Activated naive CD8-positive, alpha-beta T cell treated with anti-CD3 and anti-CD28 coated beads, Interleukin-2, amount 50 U/mL, for 24 hours (primary cell): ENCODE data around the gene TNFAIP8L3.

Source experiments
- ATAC-seq: fragments of 150-1000 bp; cut with Tn5 transposase; one replicate; pipeline ENCODE4 v1.10.0; 2021
- DNase-seq: peaks from one replicate; pipeline ENCODE4 v3.0.0; 2021
- H3K27ac Mint-ChIP-seq: one replicate; pipeline ENCODE4 v1.8.0; 2021; ENCODE audit warnings: mild to moderate bottlenecking, mixed read lengths
- H3K27me3 Mint-ChIP-seq: one replicate; pipeline ENCODE4 v1.8.0; 2021; ENCODE audit warnings: mixed read lengths
- H3K36me3 Mint-ChIP-seq: one replicate; pipeline ENCODE4 v1.8.0; 2021; ENCODE audit warnings: low read depth, mixed read lengths
- H3K4me1 Mint-ChIP-seq: one replicate; pipeline ENCODE4 v1.8.0; 2021; ENCODE audit warnings: mixed read lengths
- H3K4me3 Mint-ChIP-seq: one replicate; pipeline ENCODE4 v1.8.0; 2021; ENCODE audit warnings: mild to moderate bottlenecking, moderate library complexity, mixed read lengths
- H3K9me3 Mint-ChIP-seq: one replicate; pipeline ENCODE4 v1.8.0; 2021; ENCODE audit warnings: mixed read lengths

Gene TNFAIP8L3

DNA sequence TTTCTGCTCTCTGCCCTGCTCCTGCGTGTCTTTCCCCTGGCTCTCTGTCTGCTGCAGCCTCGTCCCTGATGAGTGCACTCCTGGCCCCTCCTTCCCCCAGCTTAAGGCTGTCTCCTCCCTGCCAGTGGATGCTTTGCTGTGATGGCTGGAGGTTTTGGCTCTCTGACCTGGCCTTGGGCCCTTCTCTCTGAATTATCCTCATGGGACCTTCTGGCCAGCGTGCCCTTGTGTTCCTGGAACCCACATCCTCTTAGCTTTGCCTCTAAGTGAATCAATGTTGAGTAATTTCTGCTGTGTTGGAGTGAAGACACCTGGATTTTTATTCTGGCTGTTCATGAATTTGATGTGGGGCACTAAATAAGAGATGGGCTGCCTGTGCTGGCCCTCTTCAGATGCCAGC is 9.8 kb upstream of the TNFAIP8L3 start:
- Mint-ChIP-seq H3K4me3 (no peak overlapping the region), H3K27me3 (peaks cover 37% of the 10 kb centered on the region), H3K9me3 (peaks cover 4% of the 10 kb centered on the region), H3K27ac (no peak overlapping the region), H3K36me3 (no peaks in the 10 kb centered on the region), H3K4me1 (no peaks in the 10 kb centered on the region)
- no peak for ATAC-seq
- no peak for DNase-seq

DNA sequence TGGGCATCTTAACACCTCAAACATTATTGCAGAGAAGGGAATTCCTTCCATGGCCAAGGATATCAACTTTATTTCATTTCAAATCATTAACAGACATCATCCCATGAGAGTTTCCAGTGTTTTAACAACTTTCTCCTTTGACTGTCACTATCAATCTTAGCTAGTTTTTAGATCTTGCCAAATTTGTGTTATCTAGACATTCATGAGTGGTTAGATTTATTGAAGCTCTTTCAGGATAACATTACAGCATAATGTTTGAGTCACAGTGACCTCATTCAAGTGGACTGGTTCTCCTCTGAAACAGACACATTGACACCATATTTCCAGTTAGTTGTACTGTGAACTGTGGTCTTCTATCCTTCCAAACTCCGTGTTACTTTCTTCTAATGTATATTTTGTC is 8.6 kb upstream of the TNFAIP8L3 start:
- no peaks in the 10 kb centered on the region for H3K36me3 Mint-ChIP-seq
- DNase-seq (no peak), ATAC-seq (no peak)
- H3K9me3 Mint-ChIP-seq = peaks cover 4% of the 10 kb centered on the region
- H3K27me3 Mint-ChIP-seq = peaks cover 47% of the 10 kb centered on the region
- peaks cover under 1% of the 10 kb centered on the region for H3K4me1 Mint-ChIP-seq
- H3K27ac Mint-ChIP-seq = no peak overlapping the region
- no peak overlapping the region for H3K4me3 Mint-ChIP-seq

DNA sequence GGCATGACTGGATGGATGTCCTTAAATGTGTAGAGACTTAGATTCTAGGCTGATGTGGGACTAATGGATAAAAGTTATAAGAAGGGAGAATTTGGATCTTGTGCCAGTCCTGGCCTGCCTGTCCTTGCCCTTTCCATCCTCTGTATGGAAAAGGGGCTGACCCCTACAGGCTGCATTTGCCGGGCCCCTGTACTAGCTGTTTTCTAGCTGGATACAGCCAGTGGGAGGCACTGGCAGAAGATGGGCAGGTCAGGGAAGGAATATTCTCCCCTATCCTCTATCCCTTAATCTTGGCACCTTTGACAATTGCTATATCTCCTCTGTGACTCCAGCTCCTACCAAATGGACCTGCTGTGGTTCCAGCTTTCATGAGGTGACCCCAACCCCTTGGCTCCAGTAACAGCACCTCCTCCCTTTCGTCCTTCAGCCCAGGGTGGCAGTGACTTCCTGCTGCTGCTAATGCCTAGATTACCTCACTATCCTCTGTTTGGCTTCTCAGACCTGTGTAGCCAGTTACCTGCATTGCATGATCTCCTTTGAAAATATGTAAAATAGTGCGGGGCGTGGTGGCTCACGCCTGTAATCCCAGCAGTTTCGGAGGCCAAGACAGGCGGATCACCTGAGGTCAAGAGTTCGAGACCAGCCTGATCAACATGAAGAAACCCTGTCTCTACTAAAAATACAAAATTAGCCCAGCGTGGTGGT is 6.2 kb upstream of the TNFAIP8L3 start:
- H3K4me3 Mint-ChIP-seq = no peak overlapping the region
- H3K36me3 Mint-ChIP-seq = no peaks in the 10 kb centered on the region
- H3K27me3 Mint-ChIP-seq = peaks cover 63% of the 10 kb centered on the region
- H3K9me3 Mint-ChIP-seq = peaks cover 4% of the 10 kb centered on the region
- H3K27ac Mint-ChIP-seq = no peak overlapping the region
- H3K4me1 Mint-ChIP-seq = peaks cover 13% of the 10 kb centered on the region
- DNase-seq (no peak), ATAC-seq (no peak)

DNA sequence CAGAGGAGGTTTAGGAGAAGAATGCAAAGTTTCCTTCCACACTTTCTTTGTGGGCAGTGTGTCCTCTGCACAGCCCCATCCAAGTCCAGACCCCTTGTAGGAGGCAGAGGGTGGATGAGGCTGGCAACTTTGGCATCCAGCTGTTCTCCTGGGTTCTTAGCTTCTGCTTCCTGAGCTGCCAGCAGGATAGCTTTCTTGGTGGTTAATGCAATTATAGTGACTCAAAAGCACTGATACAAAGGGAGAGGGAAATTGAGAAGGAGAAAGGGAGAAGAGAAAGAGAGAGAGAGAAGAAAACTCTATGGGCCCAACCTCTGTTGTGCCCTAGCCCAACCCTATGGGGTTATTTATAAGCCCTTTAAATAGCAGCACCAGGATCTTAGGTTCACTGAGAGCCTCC is 4.5 kb upstream of the TNFAIP8L3 start:
- Mint-ChIP-seq H3K36me3 (no peaks in the 10 kb centered on the region), H3K4me3 (no peak overlapping the region), H3K27ac (no peak overlapping the region), H3K27me3 (peaks cover 63% of the 10 kb centered on the region), H3K4me1 (peaks cover 15% of the 10 kb centered on the region), H3K9me3 (peaks cover 4% of the 10 kb centered on the region)
- no peak for DNase-seq
- no peak for ATAC-seq

DNA sequence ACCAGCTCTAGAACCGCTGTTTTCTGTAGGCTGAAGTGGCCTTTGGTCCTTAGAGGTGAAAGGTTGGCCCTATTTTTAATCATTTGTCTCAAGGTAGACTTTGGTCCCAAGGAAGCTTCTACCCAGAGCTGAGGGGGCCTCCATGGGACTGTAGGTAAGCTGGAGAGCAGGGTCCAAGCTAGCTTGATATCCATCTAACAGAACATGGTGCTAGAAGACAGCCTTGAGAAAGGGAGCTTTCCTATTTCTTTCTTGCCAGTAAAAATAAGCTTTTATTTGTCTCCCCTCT is 3.6 kb upstream of the TNFAIP8L3 start:
- peaks cover 4% of the 10 kb centered on the region for H3K9me3 Mint-ChIP-seq
- H3K27ac Mint-ChIP-seq = no peak overlapping the region

DNA sequence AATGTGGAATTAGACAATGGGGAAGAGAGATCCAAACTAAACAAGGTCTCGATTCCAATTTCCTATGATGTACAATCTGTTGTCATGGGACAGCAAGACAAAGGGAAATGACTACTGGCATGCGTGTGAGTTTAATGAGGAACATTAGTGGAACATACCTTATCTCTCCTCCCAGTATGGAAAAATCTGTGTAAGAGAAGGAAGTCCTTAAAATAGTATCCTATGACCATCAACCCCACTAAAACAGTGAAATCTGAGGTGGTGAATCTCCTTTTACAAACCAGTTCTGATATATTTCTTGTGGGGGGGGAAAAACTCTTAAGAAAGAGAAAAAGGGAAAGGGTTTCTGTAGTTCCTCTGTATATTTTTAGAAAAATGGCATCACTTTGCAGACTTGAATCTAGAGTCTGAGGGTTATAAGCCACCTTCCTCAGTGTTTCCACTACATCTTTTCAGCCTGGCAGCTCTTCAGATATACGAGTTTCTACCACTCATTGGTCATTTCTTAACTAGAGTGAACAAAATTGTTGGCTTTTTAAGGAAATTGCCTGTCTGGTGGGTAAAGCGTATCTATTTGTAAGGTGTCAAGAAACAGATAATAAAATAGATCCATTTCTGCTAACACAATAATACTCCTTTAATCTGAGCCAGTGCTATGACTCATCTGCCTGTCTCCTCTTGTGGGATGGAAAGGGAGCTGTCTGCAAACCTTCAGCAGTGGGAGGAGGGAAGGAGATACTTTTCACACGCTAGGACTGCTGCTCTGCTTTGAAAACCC is 3.0 kb upstream of the TNFAIP8L3 start:
- Mint-ChIP-seq H3K4me3 (no peak overlapping the region), H3K9me3 (peaks cover 2% of the 10 kb centered on the region), H3K27ac (no peak overlapping the region), H3K4me1 (peaks cover 17% of the 10 kb centered on the region), H3K27me3 (peaks cover 64% of the 10 kb centered on the region), H3K36me3 (no peaks in the 10 kb centered on the region)
- DNase-seq (no peak), ATAC-seq (peak; percentile 53)

More for the DNA sequence above, 3.6 kb upstream of the TNFAIP8L3 start:
- H3K4me3 Mint-ChIP-seq = no peak overlapping the region
- peaks cover 17% of the 10 kb centered on the region for H3K4me1 Mint-ChIP-seq
- DNase-seq (no peak), ATAC-seq (no peak)
- peaks cover 64% of the 10 kb centered on the region for H3K27me3 Mint-ChIP-seq
- no peaks in the 10 kb centered on the region for H3K36me3 Mint-ChIP-seq

DNA sequence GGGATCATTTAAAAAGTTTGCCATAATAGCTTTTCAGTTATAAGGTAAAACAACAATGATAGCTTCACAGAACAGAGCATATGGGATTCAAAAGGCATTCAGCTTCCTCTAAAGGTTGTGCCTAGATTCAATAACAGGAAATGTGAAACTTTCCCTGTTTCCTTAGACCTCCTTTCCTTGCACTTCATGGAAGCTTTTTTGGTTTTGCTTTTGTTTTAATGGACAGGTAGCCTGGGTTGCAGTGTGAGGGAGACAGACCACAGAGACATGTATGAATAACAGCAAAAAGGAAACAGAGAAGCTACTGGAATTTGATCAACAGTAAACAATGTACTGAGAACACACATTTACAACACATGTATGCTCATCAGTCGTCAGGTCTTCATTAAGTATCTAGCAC is 2.3 kb upstream of the TNFAIP8L3 start:
- H3K4me3 Mint-ChIP-seq = no peak overlapping the region
- DNase-seq = no peak
- H3K9me3 Mint-ChIP-seq = no peaks in the 10 kb centered on the region
- peaks cover 17% of the 10 kb centered on the region for H3K4me1 Mint-ChIP-seq
- ATAC-seq = no peak
- H3K27me3 Mint-ChIP-seq = peaks cover 70% of the 10 kb centered on the region
- H3K27ac Mint-ChIP-seq = no peak overlapping the region
- H3K36me3 Mint-ChIP-seq = no peaks in the 10 kb centered on the region

DNA sequence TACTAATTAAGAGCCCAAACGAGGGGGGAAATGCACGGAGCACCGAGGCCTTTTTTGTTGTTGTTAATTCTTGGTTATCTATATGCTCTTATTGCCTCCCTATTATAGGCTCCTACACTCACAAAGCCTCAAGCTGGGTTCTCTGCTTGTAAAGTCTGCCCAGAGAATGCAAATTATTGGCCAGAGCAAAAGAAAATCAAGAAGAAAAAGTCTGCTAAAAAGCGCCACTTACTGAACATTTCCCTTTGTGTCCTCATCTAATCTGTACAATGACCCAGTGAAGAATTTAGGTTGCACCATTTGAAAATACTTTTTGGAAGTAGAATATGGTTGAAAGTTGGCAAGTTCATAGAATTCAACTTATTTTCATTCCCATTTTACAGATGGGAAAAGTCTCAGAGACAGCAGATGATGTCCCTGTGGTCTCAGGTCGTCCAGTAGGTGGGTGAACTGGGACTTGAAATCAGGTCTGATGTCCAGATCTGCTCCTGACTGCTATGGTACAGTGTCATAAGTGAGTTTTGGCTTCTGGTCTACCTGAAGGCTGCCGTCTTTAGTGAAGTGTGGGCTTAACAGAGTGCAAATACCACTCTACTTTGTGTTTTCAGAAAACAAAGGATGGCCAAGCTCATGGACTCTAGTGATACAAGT is 1.1 kb upstream of the TNFAIP8L3 start:
- peaks cover 17% of the 10 kb centered on the region for H3K4me1 Mint-ChIP-seq
- ATAC-seq = no peak
- DNase-seq = no peak
- H3K36me3 Mint-ChIP-seq = no peaks in the 10 kb centered on the region
- H3K9me3 Mint-ChIP-seq = no peaks in the 10 kb centered on the region
- no peak overlapping the region for H3K4me3 Mint-ChIP-seq
- H3K27me3 Mint-ChIP-seq = peaks cover 77% of the 10 kb centered on the region
- H3K27ac Mint-ChIP-seq = no peak overlapping the region

DNA sequence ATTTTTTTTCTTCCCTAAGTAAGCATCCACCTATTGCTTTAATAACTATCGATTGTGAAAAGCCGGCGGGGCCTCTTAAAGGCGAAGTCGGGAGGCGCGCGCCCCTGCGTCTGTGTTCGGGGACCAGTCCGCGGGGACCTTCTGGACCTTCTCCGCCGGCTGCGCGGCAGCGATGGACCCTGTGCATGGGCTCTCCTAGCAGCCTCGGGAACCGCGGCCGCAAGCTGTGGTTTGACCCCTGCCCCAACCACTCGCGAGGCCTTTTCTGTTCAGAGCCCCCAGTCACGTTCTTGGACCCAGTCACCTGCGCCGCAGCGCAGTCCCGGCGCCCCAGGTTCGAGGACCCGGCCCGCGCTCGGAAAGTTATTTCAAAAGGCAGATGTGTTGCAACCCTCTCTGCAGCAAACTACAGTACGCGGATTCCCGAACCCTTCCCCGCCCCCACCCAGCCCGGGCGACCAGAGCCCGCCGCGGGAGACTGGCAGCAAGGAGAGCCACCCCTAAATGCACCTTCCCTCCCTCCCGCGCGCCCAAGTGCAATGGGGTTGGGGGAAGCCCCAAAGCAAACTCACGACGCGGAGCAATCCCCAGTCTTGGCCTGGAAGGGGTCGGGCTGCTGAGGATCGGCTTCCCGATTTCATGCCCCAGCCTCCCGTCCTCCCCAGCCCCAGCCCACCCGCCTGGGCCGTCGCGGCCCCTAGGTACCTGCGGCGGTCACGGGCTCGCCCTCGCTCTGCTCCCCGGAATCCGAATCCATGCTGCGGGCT is 684 bp downstream of the TNFAIP8L3 start:
- Mint-ChIP-seq H3K27ac (no peak overlapping the region), H3K4me3 (peak overlapping the region; percentile 29), H3K4me1 (peaks cover 17% of the 10 kb centered on the region), H3K27me3 (peaks cover 82% of the 10 kb centered on the region), H3K36me3 (no peaks in the 10 kb centered on the region), H3K9me3 (no peaks in the 10 kb centered on the region)
- no peak for ATAC-seq
- DNase-seq = peak; percentile 10

DNA sequence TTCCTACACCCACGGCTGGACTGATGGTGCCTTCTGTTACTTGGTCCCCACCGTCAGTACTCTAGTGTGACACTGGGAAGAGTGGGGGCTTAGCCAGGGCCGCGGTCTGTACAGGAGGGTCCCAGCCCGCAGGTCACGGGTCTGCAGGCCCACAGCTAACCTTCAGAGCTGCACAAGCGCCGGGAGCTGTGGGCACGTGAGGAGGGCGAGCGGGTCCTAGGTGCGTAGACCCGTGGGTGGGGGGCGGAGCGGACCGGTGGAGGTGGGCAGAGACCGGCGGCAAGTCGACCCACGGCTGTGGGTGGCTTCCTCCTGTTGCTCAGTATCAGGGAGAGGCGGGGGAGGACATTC is 1.2 kb downstream of the TNFAIP8L3 start:
- peaks cover 17% of the 10 kb centered on the region for H3K4me1 Mint-ChIP-seq
- peak overlapping the region; percentile 29 for H3K4me3 Mint-ChIP-seq
- no peaks in the 10 kb centered on the region for H3K36me3 Mint-ChIP-seq
- peaks cover 84% of the 10 kb centered on the region for H3K27me3 Mint-ChIP-seq
- H3K9me3 Mint-ChIP-seq = no peaks in the 10 kb centered on the region
- DNase-seq (no peak), ATAC-seq (no peak)
- no peak overlapping the region for H3K27ac Mint-ChIP-seq

DNA sequence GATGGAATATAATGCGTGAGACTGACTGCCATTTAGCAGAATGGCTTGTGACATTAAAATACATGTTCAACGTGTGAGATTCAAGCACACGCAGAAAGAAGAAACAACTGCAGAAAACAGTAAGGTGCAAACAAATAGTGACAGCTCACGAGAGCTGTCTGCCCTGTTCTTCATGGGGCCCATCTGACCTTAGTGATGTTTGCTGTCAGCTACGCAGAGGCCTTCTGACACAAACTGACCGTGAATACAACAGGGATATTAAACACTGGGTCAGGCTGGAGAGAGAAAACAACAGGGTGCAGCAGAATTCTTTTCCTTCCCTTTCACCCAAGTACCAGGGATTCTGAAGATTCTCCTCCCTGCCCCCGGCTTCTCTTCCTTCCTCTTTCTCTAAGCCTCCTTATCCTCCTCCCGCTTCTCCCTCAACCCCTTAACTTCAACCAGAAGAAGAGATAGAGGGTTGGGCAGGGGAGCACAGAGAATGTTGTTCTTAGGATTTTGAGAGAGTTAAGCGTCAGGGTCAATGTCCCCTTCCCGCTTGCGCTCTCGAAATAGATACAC is 2.1 kb downstream of the TNFAIP8L3 start:
- DNase-seq (no peak), ATAC-seq (no peak)
- no peaks in the 10 kb centered on the region for H3K36me3 Mint-ChIP-seq
- H3K4me3 Mint-ChIP-seq = no peak overlapping the region
- peaks cover 78% of the 10 kb centered on the region for H3K27me3 Mint-ChIP-seq
- H3K9me3 Mint-ChIP-seq = no peaks in the 10 kb centered on the region
- peaks cover 9% of the 10 kb centered on the region for H3K4me1 Mint-ChIP-seq
- H3K27ac Mint-ChIP-seq = no peak overlapping the region

DNA sequence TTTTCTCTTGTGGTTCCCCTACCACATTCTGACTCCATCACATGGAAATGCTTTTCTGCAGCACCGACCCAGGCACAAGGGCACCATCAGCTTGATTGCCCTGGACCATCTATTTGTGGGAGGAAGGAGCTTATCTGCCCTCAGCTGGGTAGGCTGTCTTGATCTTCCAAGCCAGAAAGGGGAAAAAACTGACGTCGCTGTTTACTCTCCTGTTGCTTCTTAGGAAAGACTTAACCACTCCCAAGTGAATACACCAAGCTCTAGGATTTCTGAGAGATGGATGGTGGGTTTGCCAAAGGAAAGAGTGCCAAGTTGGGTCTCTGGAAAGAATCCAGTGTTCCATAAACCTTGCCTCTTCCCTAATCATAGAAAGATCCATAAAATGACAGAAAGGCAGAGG is 4.0 kb downstream of the TNFAIP8L3 start:
- H3K27ac Mint-ChIP-seq = no peak overlapping the region

DNA sequence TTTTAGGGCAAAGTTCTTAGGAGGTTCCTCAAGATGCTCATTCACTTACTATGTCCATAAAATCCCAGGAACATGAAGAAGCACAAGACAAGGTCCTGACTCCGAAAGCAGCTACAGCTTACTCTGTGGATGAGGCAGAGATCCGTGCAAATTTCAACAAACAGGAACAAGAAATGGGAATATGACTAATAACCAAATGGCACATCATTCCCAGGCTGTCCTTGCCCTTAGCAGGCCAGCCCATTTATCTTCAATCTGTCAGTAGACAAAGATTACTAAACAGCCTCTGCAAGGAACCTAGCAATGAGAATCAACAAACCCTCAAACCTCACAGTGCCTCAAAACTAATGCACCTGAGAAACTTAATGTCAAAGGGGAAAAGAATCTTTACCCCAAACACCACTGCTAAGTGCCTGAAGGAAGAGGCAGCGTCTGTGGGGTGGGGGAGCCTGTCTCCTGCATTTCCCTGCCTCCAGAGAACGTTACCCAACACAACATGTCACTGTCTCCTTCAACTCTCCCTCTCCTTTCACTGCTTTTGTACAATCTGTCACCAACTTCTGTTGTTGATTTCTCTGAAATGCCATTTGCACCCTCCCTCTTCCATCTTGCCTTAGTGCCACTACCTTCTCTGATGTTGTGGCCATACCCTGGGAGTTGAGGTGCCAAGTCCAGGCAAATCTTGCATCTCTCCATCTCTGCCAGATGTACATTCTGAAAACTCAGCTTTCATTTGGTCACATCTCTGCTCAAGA is 4.8 kb downstream of the TNFAIP8L3 start:
- ATAC-seq = no peak
- H3K36me3 Mint-ChIP-seq = no peaks in the 10 kb centered on the region
- H3K9me3 Mint-ChIP-seq = no peaks in the 10 kb centered on the region
- H3K4me3 Mint-ChIP-seq = no peak overlapping the region
- H3K4me1 Mint-ChIP-seq = peaks cover 3% of the 10 kb centered on the region
- DNase-seq = no peak
- no peak overlapping the region for H3K27ac Mint-ChIP-seq
- peaks cover 57% of the 10 kb centered on the region for H3K27me3 Mint-ChIP-seq

More for the DNA sequence above, 4.0 kb downstream of the TNFAIP8L3 start:
- no peak overlapping the region for H3K4me3 Mint-ChIP-seq
- DNase-seq (no peak), ATAC-seq (no peak)
- no peaks in the 10 kb centered on the region for H3K36me3 Mint-ChIP-seq
- no peaks in the 10 kb centered on the region for H3K9me3 Mint-ChIP-seq
- peaks cover 4% of the 10 kb centered on the region for H3K4me1 Mint-ChIP-seq
- peaks cover 65% of the 10 kb centered on the region for H3K27me3 Mint-ChIP-seq

DNA sequence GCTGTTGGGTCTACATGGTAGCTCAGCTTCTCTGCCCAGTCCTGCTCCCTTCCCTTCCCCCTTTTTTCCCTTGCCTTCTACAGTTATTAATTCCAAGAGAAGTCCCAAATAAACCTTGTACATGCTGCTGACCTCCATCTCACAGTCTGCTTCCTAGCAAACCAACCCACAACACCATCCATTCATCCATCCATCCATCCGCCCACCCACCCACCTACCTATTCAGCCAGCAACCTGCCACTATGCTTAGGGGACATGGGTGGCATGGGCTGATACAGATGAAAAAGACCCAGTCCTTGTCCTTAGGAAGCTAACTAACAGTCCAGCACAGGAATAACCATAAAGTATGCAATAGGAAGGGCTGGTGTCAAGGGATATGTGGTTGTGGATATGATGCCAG is 5.7 kb downstream of the TNFAIP8L3 start:
- H3K27ac Mint-ChIP-seq = no peak overlapping the region
- H3K4me1 Mint-ChIP-seq = peaks cover 2% of the 10 kb centered on the region
- H3K27me3 Mint-ChIP-seq = peaks cover 55% of the 10 kb centered on the region
- H3K36me3 Mint-ChIP-seq = no peaks in the 10 kb centered on the region
- no peak for DNase-seq
- no peak for ATAC-seq
- no peak overlapping the region for H3K4me3 Mint-ChIP-seq
- H3K9me3 Mint-ChIP-seq = no peaks in the 10 kb centered on the region
